ENCODE data around the gene NAA80.
"Not testable (repeated sequence)": the region's sequence is repeated elsewhere in the genome, so short reads cannot be mapped to it uniquely, and the experiment has no call there.

Gene NAA80

DNA sequence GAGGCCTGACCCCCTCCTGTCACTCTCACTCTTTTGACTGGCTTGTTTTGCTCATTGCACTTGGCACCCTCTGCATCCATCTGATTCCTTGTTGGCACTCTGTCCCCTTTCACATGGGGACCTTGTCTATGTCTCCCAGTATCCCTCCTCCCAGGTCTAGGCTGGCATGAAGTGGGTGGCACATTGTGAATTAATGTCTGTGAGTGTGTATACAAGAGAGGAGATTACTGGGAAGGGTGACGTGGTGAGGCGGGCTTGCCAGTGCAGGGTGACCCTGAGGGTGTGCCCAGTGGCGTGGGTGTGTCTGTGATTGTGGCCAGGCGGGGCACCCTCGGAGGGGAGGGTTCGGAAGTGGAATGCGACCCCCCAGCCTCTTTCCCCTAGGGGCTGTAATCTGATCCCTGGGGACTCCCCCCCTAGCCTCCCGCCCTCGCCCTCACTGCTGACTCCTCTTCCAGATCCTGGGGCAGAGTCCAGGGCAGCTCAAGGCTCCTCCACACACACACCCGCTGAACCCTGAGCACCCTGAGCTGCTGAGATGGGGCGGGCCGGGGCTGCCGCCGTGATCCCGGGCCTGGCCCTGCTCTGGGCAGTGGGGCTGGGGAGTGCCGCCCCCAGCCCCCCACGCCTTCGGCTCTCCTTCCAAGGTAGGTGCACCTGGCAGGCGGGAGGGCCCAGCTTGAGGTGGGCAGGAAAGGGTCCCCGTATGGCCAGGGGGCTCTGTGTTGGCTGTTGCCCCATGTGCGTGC, 30.3 kb downstream of the NAA80 start, which contains the start of gene SEMA3B:
Gene SEMA3B, plus strand, starts transcription at position 445 of the 749 bp plus-strand sequence. Its CDS starts 94 bp downstream, at position 539.
- DNase-seq: peak in 2 of 3 experiments; percentile 14 to 20

DNA sequence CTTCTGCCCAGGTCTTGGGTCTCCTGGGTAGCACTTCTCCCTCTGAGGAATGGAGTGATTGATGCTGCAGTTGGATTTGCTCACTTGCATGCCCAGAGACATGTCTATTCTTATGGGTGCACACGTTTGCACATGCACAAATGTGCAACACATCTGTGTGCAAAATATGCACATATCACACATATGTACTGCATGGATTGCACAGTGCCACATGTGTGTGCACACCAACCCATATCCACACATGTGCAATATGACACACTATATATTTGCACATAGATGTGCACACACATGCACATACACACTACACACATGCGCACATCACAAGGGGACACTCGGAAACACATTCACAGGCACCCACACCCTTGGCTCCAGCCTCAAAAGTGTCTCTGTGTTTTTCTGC, 30.9 kb downstream of the NAA80 start:
- DNase-seq: no peak

DNA sequence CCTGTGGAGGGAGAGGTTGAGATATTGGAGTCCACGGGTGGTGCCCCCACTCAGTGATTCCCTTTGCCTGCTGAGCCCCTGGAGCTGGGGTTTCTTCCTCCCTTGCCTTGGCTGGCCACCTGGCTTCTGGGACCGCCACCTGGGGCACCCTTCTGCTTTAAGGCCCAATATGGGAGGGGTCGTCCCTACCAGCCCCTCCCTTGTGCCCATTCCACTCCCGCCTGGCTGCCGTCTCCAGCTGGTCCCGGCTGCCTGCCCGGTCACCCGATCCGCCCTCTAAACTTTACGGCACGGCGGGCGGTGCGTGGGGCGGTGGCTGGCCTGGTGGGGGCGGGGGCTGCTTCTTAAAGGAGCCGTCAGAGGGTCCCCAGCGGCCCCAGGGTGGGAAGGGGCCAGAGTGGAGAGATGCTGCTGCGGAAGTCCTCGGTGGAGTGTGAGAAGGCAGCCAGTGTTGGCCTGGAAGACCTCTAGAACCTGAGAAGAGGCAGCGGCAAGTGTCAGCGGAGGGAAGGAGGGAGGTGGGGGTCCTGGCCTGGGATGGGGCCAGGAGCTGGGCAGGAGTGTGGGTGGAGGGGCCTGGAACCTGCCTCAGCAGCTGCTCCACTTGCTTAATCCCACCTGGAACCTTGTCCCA, 31.8 kb downstream of the NAA80 start:
- peak in 2 of 3 experiments; percentile 25 to 38 for DNase-seq

DNA sequence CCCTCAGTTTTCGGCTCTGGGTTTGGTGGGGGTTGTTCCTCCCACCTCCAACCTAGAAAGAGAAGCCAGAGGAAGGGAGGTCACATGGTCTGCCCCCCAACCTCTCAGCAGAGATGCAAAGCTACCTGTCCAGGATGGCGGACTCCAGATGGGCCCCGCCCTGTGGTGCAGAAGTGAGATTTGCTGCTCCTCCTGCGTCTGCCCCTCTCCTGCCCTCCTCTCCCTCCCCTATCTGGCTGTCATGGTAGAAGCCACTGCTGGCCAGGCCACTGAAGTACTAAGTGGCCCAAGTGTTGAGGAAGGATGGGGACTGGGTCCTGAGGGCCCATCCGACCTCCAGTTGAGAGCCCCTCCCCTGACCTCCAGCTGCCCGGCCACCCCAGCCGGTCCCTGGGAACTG, 32.4 kb downstream of the NAA80 start:
- DNase-seq: no peak

DNA sequence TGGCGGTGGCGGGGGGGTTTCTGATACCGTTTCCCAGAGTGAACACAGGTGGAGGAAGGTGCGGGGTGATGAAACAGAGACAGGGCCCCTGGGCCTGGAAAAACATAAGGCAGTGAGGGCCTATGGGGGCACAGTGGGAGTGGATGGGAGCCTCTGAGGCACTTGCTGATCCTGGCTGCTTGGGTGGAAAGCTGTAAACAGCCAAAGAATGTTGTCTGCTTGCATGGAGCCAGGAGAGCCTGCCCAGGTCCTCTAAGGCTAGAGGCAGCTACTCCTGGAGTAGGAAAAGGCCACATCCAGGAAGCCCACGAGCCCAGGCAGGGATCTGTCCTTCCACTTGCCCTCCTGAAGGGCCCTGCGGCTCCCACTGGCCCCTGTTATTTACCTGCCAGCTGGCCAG, 33.2 kb downstream of the NAA80 start:
- no peak for DNase-seq

DNA sequence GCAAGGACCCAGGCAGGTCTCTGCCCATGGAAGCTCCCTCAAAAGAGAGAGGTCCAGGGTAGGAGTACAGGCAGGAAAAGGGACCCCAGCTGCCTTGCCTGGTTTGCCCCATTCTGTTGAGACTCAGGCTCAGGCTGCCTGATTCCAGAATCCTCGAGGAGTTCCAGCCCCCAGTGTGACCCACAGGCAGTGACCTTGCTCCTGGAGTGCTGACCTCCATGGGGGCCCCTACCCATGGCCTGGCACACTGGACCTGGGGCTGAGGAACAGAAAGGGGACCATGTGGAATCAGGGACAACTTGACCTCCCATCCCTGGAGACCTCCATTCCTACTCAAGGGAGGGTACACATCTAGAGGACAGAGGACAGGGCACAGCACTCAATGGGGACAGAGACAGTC, 33.6 kb downstream of the NAA80 start:
- no peak for DNase-seq

DNA sequence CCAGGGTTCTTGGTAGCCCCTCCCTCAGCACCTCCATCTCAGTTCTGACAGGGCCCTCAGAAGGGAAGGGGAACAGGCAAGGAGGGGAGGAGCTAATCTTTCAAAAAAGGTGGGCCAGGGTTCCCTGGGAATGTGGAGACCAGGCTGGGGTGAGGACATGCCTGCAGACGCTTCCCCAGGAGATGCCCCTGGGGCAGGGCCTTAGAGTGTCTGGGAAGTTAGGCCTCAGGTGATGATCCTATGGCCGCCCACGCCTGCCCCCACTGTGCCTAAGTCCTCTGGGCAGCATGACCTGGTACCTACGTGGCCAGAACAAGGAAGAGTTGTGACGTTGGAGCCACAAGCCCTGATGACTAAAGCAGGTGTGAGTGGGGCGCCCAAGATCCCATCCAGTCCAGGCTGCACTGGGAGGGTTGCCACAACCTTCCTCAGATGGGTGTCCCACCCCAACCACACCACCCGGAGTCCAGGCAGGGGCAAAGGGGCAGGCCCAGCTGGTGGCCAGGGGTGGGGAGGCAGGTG, 34.2 kb downstream of the NAA80 start:
- DNase-seq: no peak

DNA sequence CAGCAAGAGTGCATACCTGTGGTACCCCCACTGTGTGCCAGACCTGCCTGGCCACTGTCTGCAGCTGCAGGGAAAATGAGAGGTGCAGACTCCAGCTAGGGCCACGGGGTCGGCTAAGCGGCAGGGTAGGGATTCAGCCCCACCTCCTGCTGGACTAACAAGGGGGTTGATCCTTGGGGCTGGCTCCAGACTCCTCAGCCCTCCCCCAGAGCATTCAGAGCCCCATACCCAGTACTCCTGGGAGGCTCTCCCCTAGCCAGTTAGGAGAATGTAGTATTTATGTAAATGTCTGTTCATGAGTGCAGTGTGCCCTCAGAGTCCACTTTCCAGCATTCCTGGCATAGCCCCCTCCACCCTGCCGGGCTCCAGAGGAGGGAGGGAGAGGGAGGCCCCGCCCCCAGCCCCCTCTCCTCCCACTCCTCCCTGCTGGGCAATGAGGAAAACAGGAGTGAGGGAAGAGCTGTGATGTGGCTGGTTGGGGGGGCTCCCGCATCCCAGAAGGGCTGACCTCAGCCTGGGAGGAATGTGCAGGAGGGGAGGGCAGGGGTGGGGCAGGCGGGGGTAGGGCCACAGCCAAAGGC, 34.7 kb downstream of the NAA80 start:
- peak in 2 of 3 experiments; percentile 64 to 68 for DNase-seq

DNA sequence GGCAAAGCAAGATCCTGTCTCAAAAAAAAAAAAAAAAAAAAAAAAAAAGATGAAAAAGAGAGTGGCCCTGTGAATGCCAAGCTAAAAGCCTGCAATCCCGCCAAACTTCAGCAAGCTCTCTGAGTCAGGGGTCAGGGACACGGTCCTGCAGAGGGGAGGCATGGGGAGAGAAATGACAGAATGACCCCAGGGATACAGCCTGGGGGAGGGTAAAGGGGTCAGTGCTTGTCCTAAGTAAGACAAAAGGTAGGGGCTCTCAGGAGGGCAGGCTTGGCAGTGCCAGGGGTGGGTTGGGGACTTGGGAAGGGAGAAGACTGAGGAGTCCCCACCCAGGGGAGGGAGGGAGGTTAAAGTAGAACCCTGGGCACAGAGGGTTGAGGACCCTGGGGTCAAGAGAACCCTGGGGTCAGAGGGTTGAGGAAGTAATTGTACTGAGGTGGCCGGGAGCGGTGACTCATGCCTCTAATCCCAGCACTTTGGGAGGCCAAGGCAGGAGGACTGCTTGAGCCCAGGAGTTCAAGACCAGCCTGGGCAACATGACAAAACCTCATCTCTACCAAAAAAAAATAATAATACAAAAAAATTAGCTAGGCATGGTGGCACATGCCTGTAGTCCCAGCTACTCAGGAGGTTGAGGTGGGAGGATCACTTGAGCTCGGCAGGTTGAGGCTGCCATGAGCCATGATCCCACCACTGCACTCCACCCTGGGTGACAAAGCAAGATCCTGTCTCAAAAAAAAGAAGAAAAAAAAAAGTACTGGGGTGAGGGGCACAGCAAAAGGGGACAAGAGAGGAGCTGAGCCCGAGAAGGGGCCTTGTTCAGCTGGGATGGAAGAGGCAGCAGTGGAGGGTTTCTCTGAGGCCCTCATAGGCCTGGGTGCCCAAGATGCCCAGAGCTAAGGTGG, 35.5 kb downstream of the NAA80 start:
- no peak for DNase-seq

DNA sequence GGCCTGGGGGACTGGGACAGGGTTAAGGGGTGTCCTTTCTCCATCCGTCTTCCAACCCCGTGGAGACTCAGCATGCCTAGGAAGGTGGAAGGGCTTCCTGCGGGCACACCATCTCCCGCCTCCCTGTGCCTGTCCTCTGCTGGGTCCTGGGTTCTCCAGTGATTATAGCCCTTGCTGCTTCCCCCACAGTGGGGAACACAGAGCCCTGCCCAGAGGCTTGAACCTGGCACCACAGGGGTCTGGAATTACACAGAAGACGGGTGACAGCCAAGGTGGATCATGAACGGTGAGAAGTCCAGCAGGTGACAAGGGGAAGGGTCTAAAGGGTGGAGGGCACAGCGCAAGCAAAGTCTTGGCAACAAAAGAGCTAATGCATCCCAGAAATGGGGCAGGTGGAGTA, 36.4 kb downstream of the NAA80 start:
- no peak for DNase-seq

DNA sequence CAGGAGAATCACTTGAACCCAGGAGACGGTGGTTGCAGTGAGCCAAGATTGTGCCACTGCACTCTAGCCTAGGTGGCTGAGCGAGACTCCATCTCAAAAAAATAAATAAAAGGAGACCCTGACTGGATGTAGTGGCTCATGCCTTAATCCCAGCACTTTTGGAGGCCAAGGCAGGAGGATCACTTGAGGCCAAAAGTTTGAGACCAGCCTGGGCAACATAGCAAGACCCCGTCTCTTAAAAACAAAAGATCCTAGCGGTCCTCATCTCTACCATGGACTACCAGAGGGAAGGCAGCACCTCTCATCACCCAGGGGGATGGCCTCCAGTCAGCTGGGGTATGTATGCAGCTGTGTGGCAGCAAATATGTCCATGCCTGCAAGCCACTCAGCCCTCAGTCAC, 37.0 kb downstream of the NAA80 start:
- DNase-seq: not testable (repeated sequence)

DNA sequence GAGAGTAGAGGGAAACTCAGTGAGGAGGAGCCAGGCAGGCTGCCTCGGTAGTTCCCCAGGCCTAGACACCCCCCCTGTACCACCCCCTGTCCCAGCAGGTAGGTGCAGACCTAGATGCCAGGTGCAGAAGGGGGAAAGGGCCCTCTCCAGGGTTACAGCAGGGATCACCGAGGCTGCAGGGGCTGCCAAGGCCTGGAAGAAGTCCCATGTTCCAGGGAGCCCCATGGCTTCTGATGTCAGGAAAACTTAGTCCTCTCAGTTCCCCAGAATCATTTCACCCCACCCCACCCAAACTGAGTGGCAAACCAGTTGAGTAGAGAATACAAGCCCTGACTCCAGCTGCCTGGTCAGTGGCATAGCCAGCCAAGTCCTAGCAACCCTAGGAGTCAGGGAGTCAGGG, 37.7 kb downstream of the NAA80 start:
- DNase-seq: no peak

DNA sequence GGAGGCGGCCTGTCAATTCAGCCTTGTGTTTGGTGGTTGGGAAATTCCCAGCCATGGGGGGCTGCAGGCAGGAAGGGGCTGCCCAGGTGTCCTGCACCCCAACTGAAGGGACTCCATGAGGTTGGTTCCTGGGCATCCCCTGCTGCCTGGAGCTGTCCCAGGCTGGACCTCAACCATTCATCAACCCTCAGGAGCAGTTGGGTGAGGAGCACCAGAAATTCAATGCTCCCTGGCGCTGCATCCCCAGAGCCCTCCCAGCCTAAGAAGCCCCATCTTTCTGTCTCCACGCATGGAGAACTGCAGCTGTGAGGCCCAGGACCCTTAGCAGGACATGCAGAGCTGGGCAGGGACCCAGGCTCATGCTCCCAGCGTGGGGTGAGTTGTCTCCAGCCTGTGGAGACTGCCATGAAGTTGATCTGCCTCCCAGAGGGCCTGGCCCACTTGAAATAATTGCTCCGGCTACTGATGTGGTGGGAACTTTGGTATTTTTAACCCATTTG, 38.2 kb downstream of the NAA80 start:
- DNase-seq: no peak

DNA sequence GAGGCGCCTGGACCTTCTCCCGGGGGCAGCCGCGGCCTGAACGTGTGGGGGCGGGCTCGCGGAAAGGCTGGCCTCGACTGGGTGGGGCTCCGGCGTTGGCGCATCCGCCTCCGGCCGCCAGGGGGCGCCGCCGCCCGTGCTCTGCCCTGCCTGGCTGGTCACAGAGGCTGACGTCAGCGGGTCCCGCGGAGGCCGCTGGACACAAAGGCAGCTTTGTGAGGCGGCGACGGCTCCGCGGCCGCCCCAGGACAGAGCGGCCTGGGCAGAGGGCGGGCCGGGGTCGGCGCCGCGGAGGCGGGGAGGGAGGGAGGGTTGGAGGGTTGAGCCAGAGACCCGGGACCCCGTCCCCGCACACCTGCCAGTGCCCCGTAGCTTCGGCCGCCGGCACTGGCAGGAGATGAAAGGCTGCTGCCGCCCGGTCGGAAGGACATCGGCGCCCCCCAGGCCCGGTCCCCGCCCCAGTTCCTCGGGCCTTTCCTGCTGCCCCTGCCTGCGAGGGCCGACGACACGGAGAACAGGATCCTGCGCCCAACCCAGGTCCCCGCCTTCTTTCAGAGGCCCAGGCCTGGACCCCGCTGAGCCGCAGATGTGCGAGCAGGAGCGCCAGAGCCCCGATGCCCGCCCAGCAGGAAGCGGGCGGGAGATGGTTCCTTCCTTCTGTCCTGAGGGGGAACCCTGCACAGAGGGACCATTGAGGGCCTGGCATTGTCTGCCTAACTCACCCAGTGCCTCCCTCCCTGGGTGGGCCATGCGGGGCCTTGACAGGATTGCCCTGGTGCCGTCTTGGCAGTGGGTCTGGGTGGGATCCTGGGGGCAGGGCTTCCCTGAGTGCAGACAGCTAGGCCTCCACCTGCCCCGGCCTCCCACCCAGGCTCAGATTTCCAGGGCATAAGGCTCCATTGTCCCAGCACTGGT, 38.9 kb downstream of the NAA80 start:
- DNase-seq: peak; percentile 72 to 87 (median 82)

DNA sequence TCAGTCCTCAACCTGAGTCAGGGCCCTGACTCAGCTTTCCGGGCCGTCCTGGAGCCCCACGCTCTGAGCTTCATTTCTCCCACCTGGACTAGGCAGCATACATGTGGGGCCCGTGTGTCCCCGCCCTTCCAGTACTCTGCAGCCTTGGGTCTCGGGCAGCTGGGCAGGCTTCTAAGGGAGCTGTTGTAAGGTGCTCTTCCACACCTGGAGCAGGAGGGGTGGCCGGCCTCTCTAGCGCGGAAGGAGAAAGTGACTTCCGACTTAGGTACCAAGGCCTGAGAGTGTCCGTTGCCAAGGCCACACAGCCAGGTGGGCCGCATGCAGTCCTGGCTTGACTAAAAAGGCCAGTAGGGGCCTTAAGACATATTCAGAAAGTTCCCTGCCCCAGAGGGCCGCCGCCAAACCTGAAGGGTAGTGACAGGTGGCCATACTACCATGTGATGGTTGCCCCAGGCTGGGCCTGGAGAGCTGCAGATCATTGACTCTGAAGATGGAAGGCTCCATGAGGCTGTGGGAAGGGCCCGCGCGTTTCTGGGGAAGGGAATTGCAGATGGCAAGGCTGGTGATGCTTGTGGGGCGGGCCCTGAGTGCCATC, 39.7 kb downstream of the NAA80 start:
- DNase-seq: no peak

DNA sequence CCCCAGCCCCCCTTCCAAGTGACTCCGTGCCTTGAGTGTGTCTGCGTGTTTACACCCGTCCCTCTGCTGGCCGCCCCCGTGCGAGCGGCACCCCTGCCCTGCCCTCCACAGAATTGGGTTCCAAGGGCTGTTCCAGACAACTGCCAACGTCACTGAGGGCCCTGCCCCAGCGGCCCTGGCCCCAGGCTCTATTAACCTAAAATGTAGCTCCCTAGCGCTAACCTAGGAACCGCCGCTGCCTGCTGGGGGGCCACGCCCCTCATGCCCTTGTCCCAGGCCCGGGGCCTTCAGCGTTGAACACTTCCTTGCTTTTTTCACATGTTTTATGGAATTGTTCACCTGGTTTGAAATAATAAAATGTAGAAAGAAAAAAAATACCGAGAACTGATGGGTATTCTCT, 40.2 kb downstream of the NAA80 start:
- DNase-seq: no peak

DNA sequence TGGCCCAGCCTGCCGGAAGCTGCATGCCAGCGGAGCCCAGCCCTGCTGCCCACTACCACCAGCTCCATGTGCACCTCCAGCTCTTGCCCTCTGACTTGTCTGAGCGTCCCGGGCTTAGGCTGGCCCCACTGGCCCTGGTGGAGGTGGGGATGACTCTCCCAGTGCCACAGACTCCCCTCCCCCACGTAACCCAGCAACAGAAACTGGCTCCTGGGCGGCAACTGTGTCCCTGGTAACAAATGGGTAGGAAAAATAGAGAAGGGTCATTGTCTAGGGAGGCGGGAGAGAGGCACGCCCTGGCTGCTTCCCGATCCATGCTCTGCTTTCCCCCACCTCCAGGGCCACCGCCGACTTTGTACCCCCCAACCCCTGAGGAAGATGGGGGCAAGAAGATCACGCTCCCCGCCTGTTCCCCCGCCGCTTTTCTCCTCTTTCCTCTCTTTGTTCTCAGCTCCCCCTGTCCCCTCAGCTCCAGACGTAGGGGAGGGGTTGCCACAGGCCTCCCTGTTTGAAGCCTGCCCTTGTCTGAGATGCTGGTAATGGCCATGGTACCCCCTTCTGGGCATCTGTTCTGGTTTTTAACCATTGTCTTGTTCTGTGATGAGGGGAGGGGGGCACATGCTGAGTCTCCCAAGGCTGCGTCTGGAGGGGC, 41.0 kb downstream of the NAA80 start:
- peak in 2 of 3 experiments; percentile 53 to 72 for DNase-seq

DNA sequence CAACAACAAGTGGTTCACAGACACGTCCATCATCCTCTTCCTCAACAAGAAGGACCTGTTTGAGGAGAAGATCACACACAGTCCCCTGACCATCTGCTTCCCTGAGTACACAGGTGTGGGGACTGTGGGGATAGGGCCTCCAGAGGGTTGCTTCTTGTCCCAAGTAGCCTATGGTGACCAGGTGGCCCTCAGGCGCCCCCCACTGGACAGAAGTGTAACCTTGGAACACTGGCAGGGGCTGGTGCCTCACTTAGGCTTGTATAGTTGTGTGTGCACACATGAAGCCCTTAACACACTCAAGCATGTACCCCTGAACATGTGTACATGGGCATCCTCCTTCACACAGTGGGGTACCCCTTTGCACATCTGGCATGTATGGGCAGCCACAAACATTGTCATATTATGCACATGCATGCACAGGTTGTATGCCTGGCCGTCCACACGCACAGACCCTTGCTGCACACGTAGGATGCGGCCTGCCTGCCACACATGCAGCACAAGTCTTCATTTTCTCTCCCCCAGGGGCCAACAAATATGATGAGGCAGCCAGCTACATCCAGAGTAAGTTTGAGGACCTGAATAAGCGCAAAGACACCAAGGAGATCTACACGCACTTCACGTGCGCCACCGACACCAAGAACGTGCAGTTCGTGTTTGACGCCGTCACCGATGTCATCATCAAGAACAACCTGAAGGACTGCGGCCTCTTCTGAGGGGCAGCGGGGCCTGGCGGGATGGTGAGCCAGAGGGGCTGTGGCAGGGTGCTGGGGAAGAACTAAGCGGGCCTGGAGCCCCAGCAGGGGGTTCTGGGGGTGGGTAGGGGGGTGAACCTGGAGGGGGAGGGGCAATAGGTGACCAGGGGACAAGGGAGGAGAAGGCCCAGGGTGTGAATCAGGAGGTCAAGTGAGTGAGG, 42.0 kb downstream of the NAA80 start:
- peak in 1 of 3 experiments; percentile 6 for DNase-seq

DNA sequence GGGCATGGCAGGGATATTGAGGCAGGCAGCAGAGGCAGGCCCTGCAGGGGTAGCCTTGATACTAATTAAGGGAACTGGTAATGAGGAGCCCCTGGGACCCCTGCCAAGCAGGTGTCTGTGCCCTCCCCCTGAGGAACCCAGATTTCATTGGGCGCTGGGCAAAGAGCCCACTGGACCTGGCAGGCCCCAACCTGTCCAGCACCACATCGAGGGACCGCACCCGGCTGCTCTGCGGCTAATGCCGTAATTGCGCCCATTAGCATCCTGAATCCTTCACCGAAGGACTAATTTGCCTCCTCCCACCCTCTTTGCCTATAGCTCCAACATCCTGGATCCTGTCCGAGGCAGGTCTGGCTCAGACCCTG, 44.0 kb downstream of the NAA80 start:
- peak in 1 of 3 experiments; percentile 59 for DNase-seq
